ENCODE data around the gene CPLX4.

DNA sequence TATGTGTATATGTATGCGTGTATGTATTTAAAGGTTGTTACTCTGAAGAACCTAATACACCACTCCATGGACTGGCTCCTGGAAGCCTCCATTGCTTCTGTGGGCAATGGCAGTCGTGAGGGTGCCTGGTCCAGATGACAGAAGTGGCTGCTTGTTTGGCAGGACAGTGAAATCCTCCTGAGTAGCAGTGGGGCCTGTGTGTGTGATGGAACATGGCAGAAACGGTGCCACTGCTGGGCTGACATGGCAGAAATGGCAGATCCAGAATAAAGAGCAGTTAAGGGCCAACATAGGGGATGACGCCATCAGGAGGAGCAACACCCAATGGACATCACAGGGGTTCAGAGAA, 6.1 kb upstream of the CPLX4 start:
- TF ChIP-seq, protein P1, sequence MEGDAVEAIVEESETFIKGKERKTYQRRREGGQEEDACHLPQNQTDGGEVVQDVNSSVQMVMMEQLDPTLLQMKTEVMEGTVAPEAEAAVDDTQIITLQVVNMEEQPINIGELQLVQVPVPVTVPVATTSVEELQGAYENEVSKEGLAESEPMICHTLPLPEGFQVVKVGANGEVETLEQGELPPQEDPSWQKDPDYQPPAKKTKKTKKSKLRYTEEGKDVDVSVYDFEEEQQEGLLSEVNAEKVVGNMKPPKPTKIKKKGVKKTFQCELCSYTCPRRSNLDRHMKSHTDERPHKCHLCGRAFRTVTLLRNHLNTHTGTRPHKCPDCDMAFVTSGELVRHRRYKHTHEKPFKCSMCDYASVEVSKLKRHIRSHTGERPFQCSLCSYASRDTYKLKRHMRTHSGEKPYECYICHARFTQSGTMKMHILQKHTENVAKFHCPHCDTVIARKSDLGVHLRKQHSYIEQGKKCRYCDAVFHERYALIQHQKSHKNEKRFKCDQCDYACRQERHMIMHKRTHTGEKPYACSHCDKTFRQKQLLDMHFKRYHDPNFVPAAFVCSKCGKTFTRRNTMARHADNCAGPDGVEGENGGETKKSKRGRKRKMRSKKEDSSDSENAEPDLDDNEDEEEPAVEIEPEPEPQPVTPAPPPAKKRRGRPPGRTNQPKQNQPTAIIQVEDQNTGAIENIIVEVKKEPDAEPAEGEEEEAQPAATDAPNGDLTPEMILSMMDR (IDR thresholded peaks at IDR 0.05) = no peak
- TF ChIP-seq POLR2A (IDR thresholded peaks at IDR 0.05) (no peak), EP300 (IDR thresholded peaks at IDR 0.05) (no peak)

All from tibial nerve (tissue), 4 donors.